HG02970 (cell line): ENCODE measurements around the gene HTT.

Source experiments
- ATAC-seq: cut with Tn5 transposase; IDR thresholded peaks from one replicate; pipeline ENCODE4 v1.9.1; 2021; ENCODE audit warnings: mild to moderate bottlenecking, moderate library complexity, moderate number of reproducible peaks; ENCODE audit not compliant: unreplicated experiment, low FRiP score

Gene HTT

DNA sequence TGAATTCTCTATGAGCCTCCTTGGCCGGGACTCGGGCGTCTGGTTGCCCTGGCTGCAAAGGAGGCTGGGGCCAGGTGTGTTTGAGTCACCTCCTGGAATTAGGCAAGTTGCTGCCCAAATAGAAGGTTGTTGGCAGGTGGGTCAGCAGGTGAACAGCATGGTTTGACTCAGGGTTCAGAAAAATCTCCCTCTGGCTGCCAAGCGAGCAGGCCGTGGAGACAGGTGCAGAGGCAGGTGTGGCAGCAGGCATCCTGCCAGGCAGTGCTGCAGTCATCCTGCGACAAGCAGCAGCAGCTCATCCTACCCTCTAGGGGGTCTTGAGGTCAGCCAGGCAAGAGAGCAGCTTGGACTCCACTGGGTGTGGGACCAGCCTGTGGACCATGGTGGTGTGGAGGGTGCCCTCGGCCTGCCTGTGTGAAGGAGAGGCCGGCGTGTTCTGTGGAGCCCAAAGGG is 182.6 kb downstream of the HTT start:
- no peak for ATAC-seq

DNA sequence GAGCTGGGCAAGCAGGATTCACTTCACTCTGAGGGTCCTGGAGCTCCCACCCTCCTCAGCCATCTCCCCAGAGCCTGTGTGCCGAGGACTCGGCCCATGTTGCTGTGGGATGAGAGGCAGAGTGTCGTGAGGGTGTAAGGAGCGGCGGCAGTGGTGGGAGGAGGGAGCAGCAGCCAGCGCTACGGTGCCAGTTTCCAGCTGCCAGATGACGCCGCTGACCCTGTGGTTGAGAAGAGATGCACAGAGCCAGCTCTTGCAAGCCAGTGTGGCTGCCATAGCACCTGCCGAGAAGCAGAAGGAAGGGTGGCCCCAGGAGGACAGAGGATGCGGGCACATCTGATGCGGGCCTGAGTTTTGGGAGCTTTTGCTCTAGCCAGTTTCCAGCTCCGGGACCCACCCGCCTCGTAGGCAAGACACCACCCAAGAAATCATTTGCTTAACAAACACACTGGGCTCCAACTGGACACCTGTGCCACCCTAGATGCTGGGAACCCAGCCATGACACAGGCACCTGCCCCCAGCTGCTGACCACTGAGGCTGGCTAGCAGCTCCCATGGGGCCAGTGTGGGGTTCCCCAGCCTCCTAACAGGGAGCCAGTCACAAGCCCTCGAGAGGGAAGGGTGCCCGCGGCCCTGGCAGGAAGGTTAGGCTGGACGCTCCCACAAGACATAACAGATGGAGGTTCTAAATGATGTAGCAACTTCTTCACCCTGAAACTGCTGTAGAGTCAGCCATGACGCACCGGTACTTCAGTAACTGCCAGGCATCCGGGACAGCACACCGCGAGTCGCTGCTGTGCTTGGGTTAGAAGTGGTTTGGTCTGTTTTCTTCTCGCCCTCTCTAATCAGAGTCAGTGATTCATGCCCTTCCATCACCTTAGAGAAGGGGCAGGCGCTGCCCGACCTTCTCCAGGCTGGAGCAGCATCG is 183.3 kb downstream of the HTT start:
- no peak for ATAC-seq

DNA sequence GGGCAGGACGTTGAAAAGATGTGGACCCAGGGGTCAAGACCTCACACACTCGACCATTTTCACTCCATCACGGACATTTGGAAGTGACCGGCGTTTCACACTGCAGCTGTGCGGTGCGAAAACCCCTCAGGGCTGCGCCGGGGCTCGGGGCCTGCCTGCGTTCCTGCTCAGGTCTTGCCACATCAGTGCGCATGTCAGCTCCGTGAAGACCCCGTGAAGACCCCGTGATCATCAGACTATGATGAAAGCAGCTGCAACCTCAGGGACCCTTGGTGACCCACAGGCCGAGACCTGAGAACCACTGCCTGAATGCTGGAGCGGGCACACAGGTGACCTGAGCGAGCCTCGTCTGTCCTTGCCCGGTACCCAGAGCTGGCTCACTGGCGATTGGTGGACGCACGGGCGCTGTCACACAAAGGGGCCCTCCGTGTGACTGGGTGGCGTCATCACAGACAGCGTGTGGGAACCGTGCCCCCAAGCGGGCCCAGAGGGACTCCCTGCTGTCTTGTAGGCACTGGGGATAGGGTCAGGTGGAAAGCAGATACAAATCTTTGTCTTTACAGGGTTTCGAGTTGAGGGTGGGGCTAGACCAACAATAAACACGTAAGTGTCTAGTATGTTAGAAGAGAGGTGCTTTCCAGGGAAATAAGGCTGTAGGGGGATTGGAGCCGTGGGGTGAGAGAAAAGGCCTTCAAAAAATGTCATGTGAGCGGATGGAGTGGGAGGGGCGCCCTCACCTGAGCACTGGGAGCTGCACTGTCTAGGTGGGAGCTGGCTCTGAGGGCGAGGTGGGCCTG is 187.1 kb downstream of the HTT start:
- no peak for ATAC-seq

DNA sequence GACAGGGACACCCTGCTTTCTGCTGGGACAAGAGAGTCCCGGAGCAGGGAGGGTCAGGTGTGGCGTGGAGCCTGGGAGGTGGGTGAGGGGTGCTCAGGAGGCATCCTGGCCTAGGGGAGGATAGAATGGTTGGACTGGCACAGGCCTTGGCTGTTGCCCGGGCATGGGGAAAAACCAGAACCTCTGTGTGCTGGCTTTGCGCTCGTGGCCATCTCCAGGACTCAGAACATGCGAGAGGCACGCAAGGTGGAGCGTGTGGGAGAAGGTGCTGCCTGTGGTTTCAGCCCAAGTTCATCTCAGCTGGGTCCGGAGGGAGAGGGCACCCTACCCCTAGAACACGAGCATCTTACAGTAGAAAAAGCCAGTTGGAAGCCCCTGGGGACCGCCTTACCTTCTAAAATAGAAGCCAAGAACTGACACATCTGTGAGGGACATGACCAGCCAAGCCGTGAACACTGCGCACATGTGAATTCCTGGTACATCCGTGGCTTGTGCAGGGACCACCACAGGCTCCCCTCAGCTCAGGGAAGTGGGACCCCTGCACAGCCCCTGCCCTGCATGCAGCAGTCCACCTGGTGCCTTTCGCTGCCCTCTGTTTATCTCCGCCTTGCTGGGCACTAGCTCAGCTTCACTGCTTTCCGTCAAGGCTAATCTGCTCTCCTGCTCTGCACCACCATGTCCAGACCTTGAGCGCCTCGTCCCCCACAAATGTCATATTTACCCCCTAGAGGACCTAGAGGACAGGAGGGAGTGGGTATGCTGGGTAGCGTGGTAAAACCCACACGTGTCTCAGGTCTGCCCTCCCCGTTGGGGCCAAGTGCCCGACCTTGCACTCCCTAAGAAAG is 187.9 kb downstream of the HTT start:
- no peak for ATAC-seq

DNA sequence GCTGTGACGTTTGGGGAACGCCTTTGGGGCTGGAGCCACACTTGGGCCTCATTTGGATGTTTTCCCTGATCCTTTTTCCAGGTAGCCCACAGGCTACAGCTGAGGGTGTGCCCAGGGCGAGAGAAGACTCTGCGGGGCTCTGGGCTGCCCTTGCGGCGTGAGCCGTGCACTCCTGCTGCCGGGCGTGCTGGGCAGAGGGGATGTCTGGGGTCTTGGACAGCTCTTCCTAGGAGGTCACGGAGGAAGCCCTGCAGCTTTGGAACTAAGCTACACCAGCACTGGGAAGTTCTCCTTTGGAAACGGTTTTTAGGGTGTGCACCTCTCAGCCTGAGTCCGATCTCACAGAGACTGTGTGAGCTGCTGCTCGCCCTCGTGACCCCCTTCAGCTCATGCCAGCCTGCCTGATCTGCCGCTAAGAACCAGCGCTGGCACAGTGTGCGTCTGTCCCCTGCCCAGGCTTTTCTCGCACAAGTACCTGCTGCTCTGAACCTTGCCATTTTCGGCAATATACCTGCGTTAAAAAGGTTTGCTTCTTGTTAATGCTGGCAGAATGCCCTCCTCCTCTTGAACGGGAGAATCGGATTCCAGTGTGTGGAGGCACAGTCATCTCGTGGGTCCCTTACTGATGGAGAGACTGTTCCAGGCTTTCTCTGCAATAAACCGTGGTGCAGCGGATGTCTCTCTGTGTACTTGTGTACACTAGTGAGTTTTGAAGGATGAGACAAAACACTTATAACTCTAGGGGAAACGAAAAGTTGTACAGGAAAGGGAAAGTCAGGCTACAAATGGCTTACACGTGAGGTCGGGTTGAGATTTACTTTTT is 188.8 kb downstream of the HTT start:
- no peak for ATAC-seq

DNA sequence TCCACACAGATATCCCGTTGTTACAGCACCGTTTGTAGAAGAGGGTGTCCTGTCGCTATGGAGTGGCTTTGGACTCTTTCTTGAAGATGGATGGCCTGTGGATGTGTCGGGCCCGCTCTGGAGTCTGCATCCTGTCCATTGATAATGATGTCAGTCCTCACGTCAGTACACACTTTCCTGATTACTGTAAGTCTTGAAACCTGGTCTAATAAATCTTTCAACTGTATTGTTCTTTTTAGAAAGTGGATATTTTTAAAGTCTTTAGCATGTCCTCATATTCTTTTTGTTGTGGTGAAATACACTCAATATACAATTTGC is 189.4 kb downstream of the HTT start:
- ATAC-seq, result no peak

DNA sequence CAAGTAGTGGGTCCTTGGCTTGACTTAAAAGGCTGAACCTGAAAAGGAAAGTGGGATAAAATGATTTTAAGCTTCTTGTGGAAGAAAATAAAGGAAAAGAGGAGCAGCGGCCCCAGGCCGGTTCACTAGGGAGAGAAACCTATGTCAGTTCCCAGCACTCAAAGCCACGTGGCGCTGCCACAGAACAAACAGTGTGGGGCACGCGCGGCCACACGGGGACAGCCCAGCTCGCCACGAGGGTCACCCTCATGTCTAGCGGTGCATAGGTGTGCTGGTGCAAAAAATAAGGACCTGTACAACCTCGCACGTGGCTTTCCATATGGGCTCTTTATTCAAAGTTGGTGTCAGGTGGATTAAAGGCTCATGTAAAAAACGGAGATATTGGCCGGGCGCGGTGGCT is 191.6 kb downstream of the HTT start:
- ATAC-seq, result no peak

DNA sequence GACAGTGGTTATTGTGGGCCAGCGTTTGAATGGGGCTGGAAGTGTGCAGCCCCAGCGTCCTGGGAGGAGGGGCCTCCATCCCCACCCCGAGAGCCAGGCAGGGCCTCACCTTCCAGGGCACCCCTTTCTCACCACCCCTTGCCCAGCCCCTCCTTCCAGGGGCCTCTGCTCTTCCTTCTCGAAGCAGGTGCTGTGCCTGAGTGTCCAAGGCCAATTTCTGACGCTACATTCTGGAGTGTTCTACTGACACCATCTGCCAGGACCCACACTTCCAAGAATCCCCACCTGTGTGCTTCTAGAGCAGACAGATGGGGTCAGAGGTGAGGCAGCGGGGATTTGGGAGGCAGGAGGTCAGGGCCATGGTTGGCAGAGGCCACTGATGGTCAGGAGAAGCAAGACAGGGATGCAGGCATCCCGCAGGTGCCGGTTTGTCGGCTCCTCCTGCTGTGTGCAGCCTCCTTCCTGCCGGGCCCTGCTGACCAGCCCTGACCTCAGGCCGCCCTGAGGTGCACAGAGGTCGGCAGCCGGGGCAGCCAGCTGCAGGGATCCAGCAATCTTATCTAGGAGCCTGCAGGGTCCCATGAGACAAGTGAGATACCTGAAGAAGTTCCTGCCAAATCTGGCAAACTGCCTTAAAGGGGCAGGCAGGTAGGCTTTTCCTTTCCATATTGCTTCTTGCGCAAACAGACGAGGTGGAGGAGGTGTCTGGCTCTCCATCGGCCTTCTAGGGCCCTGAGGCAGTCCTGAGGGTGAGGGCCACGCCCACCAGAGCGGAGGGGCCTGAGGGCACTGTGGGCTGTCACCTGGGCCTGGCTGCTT is 193.3 kb downstream of the HTT start:
- ATAC-seq, result no peak

DNA sequence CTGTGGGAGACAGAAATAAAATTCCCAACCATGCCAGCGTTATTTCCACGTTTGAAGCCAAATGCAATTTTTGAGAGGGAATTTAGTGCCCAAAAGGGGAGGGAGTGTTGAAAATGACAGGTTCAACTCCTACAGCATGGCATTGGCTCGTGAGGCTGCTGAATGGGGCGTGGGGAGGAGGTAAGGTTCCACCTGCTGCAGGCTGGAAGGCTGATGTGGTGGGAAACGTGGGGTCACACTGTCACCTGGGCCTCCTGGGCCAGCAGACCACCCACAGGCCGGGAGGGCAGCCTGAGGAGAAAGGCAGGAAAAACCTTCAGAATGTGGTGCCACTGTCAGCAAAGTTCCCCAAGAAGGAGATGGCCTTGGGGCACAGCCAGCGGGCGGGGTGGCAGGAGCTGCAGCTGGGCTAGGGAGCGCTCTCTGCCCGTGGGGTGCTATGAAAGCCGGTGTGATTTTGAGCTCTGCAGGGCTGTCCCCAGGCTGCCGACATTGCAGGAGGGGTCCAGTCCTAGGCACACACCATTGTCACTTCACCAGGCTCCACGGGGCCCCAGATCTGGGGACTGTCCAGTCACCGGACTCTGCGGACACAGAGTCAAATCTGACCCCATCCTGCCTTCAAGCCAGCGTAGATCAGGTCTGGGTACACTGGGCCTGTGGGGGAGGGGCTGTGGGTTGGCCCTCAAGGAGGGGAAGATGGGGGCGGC is 194.1 kb downstream of the HTT start:
- ATAC-seq, result no peak

DNA sequence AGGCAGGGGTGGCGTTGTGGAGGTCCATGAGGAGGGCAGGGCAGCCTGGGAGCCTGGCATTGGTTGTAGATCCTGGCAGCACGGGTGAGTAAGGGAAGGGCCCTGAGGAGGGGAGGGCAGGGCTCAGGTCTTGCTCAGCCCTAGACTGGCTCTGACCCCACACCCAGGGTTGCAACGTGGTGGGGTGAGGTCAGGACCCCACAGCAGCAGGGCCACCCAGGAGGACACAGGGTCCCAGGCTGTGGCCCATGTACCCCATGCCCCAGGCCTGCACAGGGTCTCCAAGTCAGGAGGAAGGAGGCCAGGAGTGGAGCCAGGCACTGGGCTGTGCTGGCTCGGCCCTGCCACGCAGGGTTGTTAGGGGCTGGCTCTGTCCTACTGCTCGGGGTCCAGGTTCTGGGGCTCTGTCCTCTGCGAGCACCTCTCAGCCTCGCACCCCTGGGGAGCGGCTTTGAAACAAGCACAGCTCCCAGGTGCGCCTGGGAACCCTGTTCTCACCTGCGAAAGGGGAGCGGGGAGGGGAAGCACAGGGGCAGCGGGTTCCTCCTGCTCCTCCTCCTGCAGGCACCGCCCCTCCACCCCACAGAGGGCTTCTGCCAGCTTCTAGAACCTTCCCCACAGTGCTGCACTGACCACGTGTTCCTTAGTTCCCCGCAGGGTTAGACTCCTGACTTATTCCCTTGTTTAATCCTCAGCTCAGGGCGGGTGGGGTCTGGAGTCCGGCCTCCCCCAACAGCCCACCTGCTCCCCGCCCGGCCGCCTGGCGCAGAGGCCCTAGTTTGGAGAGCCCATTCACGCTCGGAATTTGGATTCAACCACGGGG is 194.8 kb downstream of the HTT start:
- ATAC-seq, result no peak

DNA sequence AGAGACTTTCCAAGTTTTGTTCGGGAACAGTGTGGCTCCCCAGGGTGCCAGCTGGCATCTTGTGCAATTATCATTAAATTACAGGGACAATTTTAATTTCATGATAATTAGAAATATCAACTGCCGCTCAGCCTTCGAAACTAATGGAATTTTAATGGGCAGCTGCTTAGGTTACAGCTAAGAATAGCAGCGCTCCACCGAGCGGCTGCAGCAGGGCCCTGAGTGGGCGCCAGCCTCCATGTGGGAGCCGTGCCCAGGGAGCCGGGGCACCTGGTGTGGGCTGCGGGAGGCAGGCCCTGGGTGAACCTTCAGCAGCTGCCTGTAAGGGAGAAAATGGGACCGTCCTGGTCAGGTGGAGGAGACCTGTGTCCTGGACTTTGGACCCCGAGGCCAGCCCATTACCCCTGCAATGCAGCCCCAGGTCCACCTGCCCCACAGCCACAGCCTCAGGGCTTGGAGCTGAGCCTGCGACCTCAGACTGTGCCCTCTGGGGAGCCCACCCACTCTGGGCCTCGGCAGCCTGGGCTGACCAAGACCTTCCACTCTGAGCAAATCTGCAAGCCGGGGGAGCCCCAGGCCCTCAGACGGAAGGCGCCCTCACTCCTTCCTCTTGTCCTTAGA is 195.6 kb downstream of the HTT start:
- no peak for ATAC-seq

DNA sequence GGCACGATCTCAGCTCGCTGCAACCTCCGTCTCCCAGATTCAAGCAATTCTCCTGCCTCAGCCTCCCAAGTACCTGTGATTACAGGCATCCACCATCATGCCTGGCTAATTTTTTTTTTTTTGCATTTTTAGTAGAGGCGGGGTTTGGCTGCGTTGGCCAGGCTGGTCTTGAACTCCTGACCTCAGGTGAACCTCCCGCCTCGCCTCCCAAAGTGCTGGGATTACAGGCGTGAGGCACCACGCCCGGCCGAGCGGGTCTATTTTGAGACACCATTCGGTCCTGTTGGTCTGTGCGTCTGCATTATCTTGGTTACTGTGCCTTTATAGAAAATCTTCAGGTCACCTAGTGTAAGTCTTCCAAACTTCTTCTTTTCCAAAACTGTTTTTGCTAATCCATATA is 196.7 kb downstream of the HTT start:
- ATAC-seq, result no peak

DNA sequence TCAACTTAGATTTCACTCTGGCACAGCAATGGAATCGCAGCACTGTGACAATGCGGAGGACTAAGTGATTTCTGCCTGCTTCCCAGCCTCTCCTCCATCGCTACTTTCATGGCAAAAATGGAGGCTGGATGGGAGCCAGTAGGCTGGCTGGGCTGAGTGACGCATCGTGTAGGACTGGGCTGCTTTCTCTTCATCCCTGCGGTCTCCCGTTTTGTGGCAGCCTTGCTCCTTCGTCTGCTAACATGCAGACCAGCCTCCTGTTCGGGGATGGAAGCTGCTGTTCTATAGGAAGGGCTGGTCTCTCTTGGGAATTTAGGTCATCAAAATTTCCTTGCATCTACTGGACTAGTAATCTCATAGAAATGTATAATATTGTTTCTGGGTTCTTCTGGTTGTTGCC is 202.5 kb downstream of the HTT start:
- ATAC-seq, result no peak

DNA sequence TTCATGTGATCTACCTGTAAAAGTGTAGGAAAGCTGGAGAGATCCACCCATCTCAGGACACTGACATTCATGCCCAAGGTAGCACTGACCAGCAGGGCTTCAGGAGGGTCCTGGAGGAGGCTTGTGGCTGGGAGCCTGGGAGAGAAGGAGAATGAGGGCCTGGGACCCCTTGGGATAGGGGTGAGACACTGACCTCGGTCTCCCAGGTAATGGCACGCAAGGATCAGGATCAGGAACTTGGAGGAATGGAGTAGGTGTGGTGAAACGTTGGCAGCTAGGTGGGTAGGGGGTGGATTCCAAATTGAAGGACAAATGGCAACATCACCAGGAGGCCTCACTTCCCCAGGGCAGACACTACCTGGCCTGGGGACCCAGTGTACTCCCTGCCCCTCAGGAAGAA is 206.0 kb downstream of the HTT start:
- no peak for ATAC-seq

DNA sequence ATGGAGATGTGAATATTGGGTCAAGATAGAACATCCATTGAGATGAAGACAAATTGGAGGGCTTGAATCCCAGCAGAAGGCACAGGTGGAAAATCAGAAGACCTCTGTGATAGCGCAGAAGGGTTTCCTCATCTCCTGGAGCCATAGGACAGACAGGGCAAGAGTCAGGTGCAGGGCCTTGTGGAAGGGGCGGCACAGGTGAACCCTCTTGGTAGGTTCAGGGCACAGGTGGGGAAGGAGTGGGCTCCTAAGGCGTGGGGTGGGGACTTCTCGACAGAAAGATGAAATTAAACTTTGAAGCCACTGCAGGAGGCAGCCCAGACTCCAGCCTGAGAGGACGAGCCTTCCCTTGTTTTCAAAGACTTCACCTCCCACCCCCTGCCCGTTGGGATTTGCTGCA is 209.0 kb downstream of the HTT start:
- ATAC-seq, result no peak

DNA sequence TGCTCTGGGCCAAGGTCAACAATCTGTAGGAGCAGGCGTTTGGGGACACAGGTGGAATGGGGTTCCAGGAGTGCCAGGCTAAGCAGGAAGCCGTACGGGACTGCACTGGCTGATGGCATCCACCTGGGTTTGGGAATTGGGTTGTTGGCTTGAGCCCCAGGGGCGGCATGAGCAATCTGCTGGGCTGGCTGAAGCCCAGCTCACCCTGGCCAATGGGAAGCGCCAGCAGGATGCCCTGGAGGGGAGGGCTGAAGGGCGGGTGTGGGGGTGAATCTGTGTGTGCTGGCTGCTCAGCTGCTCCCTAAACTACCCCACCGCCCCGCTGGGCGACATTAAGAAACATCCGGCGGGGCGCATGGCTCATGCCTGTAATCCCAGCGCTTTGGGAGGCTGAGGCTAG is 209.4 kb downstream of the HTT start:
- ATAC-seq, result no peak
